DOHH2 (cell line): ENCODE measurements around the gene CPAMD8.

Experiments
- H3F3A ChIP-seq: fragments of 200-600 bp; sonication (generic), shearing (Covaris generic); 2 replicates; pipeline ENCODE4 v1.6.0; 2016; ENCODE audit warnings: antibody characterized with exemption, mild to moderate bottlenecking; ENCODE audit not compliant: control insufficient read depth, insufficient read depth
- H3K27ac ChIP-seq: fragments of 200-600 bp; sonication (generic); 2 replicates; pipeline ENCODE4 v1.5.1; 2014; ENCODE audit warnings: low read depth, mild to moderate bottlenecking, low read length, moderate library complexity
- H3K27me3 ChIP-seq: fragments of 200-600 bp; sonication (generic); 2 replicates; pipeline ENCODE4 v1.6.1; 2014; ENCODE audit warnings: mild to moderate bottlenecking, low read length, mixed read lengths; ENCODE audit not compliant: control insufficient read depth
- H3K36me3 ChIP-seq: fragments of 200-600 bp; sonication (generic); 2 replicates; pipeline ENCODE4 v1.6.1; 2014; ENCODE audit warnings: mild to moderate bottlenecking, low read length, moderate library complexity, mixed read lengths; ENCODE audit not compliant: control insufficient read depth
- H3K4me1 ChIP-seq: fragments of 200-600 bp; sonication (generic); 2 replicates; pipeline ENCODE4 v1.6.1; 2014; ENCODE audit warnings: mild to moderate bottlenecking, low read length, mixed read lengths; ENCODE audit not compliant: control insufficient read depth
- H3K4me2 ChIP-seq: fragments of 200-600 bp; sonication (generic); 2 replicates; pipeline ENCODE4 v1.6.0; 2014; ENCODE audit warnings: mild to moderate bottlenecking, low read length, moderate library complexity
- H3K4me3 ChIP-seq: fragments of 200-600 bp; sonication (generic); 2 replicates; pipeline ENCODE4 v1.5.1; 2014; ENCODE audit warnings: mild to moderate bottlenecking, low read length, mixed read lengths
- H3K79me2 ChIP-seq: fragments of 200-600 bp; sonication (generic); 2 replicates; pipeline ENCODE4 v1.6.1; 2014; ENCODE audit warnings: mild to moderate bottlenecking, low read length, mixed read lengths; ENCODE audit not compliant: control insufficient read depth
- H3K9me2 ChIP-seq: fragments of 200-600 bp; sonication (generic); replicated peaks from 2 replicates; pipeline ENCODE4 v1.6.1; 2014; ENCODE audit warnings: mild to moderate bottlenecking, low read length, mixed read lengths; ENCODE audit not compliant: control insufficient read depth
- H3K9me3 ChIP-seq: fragments of 200-600 bp; sonication (generic); 2 replicates; pipeline ENCODE4 v1.6.1; 2014; ENCODE audit warnings: antibody characterized with exemption, low read length, mixed read lengths; ENCODE audit not compliant: control insufficient read depth, insufficient read depth
- H4K20me1 ChIP-seq: fragments of 200-600 bp; sonication (generic); 2 replicates; pipeline ENCODE4 v1.6.0; 2014; ENCODE audit warnings: low read depth, mild to moderate bottlenecking, antibody characterized with exemption, low read length, moderate library complexity; ENCODE audit not compliant: control insufficient read depth, insufficient read depth
- EZH2phosphoT487 ChIP-seq: fragments of 200-600 bp; sonication (generic); IDR thresholded peaks from 2 replicates; pipeline ENCODE4 v1.6.1; 2017; ENCODE audit warnings: borderline replicate concordance, mild to moderate bottlenecking, antibody characterized with exemption, low read length, moderate library complexity, mixed read lengths
- TF ChIP-seq, protein P1 (sequence below): fragments of 200-600 bp; sonication (generic); IDR thresholded peaks from one replicate; pipeline ENCODE4 v1.5.1; 2014; ENCODE audit warnings: antibody characterized with exemption, mild to moderate bottlenecking, low read depth, low read length; ENCODE audit not compliant: poor library complexity, severe bottlenecking

The CPAMD8 gene

DNA sequence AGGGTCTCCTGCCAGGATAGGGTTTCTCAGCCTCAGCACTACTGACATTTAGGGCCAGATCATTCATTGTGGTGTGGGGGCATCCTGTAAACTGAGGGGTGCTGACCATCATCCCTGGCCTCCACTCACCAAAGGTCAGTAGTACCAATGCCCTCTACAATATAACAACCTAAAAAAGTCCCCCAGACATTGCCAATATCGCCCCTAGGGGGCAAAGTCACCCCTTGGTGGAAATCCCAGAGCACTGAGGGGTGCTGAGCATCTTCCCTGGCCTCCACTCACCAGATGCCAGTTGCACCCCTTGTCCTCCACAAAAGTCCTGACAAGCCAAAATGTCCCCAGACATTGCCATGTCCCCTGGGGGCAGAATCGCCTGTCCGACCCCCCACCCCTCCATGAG lies 21.6 kb downstream of the CPAMD8 start:
- Histone ChIP-seq H3K36me3 (no peaks in the 10 kb centered on the region), H3K79me2 (no peaks in the 10 kb centered on the region), H3F3A (no peaks in the 10 kb centered on the region), H3K27me3 (no peaks in the 10 kb centered on the region; the same call in 1 of the 2 replicates), H3K27ac (no peak overlapping the region), H3K9me3 (no peaks in the 10 kb centered on the region), H3K9me2 (no peaks in the 10 kb centered on the region), H3K4me2 (no peak overlapping the region), H4K20me1 (no peaks in the 10 kb centered on the region), H3K4me1 (peaks cover 10% of the 10 kb centered on the region), H3K4me3 (no peak overlapping the region)
- no peak for TF ChIP-seq EZH2phosphoT487
- TF ChIP-seq, protein P1, sequence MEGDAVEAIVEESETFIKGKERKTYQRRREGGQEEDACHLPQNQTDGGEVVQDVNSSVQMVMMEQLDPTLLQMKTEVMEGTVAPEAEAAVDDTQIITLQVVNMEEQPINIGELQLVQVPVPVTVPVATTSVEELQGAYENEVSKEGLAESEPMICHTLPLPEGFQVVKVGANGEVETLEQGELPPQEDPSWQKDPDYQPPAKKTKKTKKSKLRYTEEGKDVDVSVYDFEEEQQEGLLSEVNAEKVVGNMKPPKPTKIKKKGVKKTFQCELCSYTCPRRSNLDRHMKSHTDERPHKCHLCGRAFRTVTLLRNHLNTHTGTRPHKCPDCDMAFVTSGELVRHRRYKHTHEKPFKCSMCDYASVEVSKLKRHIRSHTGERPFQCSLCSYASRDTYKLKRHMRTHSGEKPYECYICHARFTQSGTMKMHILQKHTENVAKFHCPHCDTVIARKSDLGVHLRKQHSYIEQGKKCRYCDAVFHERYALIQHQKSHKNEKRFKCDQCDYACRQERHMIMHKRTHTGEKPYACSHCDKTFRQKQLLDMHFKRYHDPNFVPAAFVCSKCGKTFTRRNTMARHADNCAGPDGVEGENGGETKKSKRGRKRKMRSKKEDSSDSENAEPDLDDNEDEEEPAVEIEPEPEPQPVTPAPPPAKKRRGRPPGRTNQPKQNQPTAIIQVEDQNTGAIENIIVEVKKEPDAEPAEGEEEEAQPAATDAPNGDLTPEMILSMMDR = peak; percentile 60

DNA sequence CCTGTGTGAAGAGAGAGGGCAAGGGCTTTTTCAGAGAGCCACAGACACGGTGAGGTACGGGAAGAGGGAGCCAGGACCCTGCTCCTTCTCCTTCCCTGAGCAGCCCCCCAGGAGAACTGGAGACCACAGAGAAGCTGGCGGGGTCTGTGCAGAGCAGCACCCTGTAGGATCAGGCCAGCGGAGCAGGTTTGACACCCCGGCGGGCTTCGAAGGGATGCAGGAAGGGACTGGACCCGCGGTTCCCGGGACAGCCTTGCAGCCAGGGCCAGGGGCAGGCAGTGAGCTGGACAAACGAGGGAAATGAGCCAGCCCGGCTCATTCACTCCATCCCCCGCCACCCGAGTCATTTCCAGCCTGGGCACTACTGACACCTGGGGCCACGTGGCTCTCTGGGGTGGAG lies 22.2 kb downstream of the CPAMD8 start:
- TF ChIP-seq EZH2phosphoT487 = no peak
- TF ChIP-seq, protein P1 = no peak
- H3K4me2 ChIP-seq = no peak overlapping the region
- no peaks in the 10 kb centered on the region for H3K36me3 ChIP-seq
- H3K4me1 ChIP-seq = peaks cover 10% of the 10 kb centered on the region
- no peaks in the 10 kb centered on the region for H3K9me3 ChIP-seq
- H3K27me3 ChIP-seq = no peaks in the 10 kb centered on the region; the same call in 1 of the 2 replicates
- no peaks in the 10 kb centered on the region for H4K20me1 ChIP-seq
- H3K4me3 ChIP-seq = no peak overlapping the region
- no peaks in the 10 kb centered on the region for H3F3A ChIP-seq
- H3K9me2 ChIP-seq = no peaks in the 10 kb centered on the region
- no peak overlapping the region for H3K27ac ChIP-seq
- no peaks in the 10 kb centered on the region for H3K79me2 ChIP-seq

DNA sequence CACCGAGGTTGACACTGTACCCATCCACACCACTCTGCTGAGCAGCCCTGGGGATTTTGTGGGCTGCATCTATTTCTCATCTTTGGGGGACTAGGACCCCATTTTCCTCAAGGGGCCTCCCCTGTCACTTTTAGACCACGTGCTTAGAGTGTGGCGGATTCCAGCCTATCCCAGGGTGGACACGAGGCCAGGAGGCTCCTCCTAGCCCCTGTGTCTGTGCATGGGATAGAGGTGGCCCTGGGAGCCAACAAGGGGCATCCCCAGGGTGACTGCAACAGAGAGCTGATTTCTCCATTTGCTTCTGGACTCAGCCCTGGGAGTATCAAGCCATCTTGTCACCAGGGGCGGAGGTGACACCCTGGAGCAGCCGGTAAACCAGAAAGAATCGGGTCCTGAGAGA lies 24.2 kb downstream of the CPAMD8 start:
- Histone ChIP-seq H3K9me3 (no peaks in the 10 kb centered on the region), H3F3A (no peaks in the 10 kb centered on the region), H3K27me3 (no peaks in the 10 kb centered on the region; the same call in 1 of the 2 replicates), H3K4me2 (no peak overlapping the region), H3K4me3 (no peak overlapping the region), H3K9me2 (no peaks in the 10 kb centered on the region), H3K79me2 (no peaks in the 10 kb centered on the region), H3K27ac (no peak overlapping the region), H3K36me3 (no peaks in the 10 kb centered on the region), H3K4me1 (peaks cover 10% of the 10 kb centered on the region), H4K20me1 (no peaks in the 10 kb centered on the region)
- no peak for TF ChIP-seq EZH2phosphoT487
- TF ChIP-seq, protein P1 = no peak
